Measurements from ENCODE around the gene HCLS1.

HCLS1 gene

DNA sequence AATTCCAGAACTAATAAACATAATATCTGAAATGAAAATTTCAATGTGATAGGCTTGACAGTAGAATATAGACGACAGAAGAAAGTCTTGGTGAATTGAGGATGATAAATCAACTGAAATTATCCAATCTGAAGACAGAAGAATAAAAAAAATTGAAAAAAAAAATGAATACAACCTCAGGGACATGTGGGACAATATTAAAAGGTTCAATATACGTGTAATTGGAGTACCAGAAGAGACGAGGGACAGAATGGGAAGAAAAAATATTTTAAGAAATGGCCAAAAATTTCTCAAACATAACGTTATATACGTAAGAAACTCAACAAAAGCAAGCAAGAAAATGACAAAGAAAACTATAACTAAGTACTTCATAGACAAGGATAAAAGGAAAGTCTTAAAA is 43.3 kb upstream of the HCLS1 start:
- H2BK12ac ChIP-seq (ENCODE audit: low read length) = no peak overlapping the region
- H4K8ac ChIP-seq (ENCODE audit: low read depth, low read length) = no peak overlapping the region
- H3K79me2 ChIP-seq (ENCODE audit: control insufficient read depth, insufficient read depth, low read length, poor library complexity) = no peaks in the 10 kb centered on the region
- H4K12ac ChIP-seq (ENCODE audit: low read depth, low read length) = no peak overlapping the region
- H2BK5ac ChIP-seq (ENCODE audit: low read depth, low read length, poor library complexity) = no peak overlapping the region
- H3K18ac ChIP-seq (ENCODE audit: low read length) = no peak overlapping the region
- no peak overlapping the region for H2AFZ ChIP-seq (ENCODE audit: insufficient read depth, low read length, poor library complexity)
- H2AK5ac ChIP-seq (ENCODE audit: low read length) = no peak overlapping the region
- H3K27me3 ChIP-seq (ENCODE audit: insufficient read depth, low read length) = no peaks in the 10 kb centered on the region
- H4K91ac ChIP-seq (ENCODE audit: low read depth, low read length) = no peak overlapping the region
- H3K23ac ChIP-seq (ENCODE audit: low read length) = no peak overlapping the region
- no peak overlapping the region for H3K4me2 ChIP-seq (ENCODE audit: low read length)
- H3K14ac ChIP-seq (ENCODE audit: low read length) = no peak overlapping the region
- DNase-seq = no peak
- no peak overlapping the region for H3K9ac ChIP-seq (ENCODE audit: low read length)
- no peak overlapping the region for H2BK120ac ChIP-seq (ENCODE audit: insufficient read depth, low read length, poor library complexity)
- no peaks in the 10 kb centered on the region for H3K79me1 ChIP-seq (ENCODE audit: low read length)
- H3K4me3 ChIP-seq (ENCODE audit: low read depth, low read length) = no peak overlapping the region
- no peak overlapping the region for H3K4ac ChIP-seq (ENCODE audit: low read depth, low read length)
- no peaks in the 10 kb centered on the region for H3K4me1 ChIP-seq (ENCODE audit: control insufficient read depth in 1 of 2, insufficient read depth in 2 of 2, low read length in 2 of 2)
- no peaks in the 10 kb centered on the region for H3K9me3 ChIP-seq (ENCODE audit: insufficient read depth, low read depth, low read length)
- peaks cover 6 to 7% of the 10 kb centered on the region in 2 experiments for H3K36me3 ChIP-seq (ENCODE audit: control insufficient read depth in 1 of 2, insufficient read depth in 2 of 2, low read length in 2 of 2)
- H3K27ac ChIP-seq (ENCODE audit: low read depth, low read length) = no peak overlapping the region
- no CpG with 5 or more reads among the region's 5 CpGs for WGBS (ENCODE audit: extremely low coverage, insufficient coverage, insufficient read length)

DNA sequence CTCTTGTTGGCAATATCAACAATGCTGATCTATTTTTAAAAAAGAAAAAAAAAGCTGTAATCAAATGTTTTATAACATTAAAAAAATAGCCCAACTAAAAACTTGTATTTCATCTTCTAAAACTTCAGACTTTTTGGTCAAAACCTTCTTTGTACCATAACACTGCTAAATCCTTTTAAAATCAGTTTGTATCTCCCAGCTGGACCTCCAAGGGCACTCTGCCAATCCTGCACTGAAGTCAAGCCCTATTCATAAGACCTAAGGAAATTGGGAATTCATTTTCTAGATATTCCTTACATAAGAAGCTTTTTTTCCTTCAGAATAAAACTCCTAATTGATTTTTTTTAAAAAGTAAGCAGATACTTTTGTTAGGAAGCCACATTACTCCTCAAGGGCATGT is 38.2 kb upstream of the HCLS1 start:
- H3K36me3 ChIP-seq (ENCODE audit: control insufficient read depth in 1 of 2, insufficient read depth in 2 of 2, low read length in 2 of 2) = peaks cover 2 to 15% of the 10 kb centered on the region in 2 experiments
- H3K9ac ChIP-seq (ENCODE audit: low read length) = no peak overlapping the region
- no peak overlapping the region for H3K14ac ChIP-seq (ENCODE audit: low read length)
- H3K4me2 ChIP-seq (ENCODE audit: low read length) = no peak overlapping the region
- no peak overlapping the region for H3K4me3 ChIP-seq (ENCODE audit: low read depth, low read length)
- no peaks in the 10 kb centered on the region for H3K27me3 ChIP-seq (ENCODE audit: insufficient read depth, low read length)
- H3K23ac ChIP-seq (ENCODE audit: low read length) = no peak overlapping the region
- no peaks in the 10 kb centered on the region for H3K79me2 ChIP-seq (ENCODE audit: control insufficient read depth, insufficient read depth, low read length, poor library complexity)
- H2BK12ac ChIP-seq (ENCODE audit: low read length) = no peak overlapping the region
- H2AFZ ChIP-seq (ENCODE audit: insufficient read depth, low read length, poor library complexity) = no peak overlapping the region
- no peak overlapping the region for H3K18ac ChIP-seq (ENCODE audit: low read length)
- no peak overlapping the region for H4K8ac ChIP-seq (ENCODE audit: low read depth, low read length)
- H3K79me1 ChIP-seq (ENCODE audit: low read length) = no peaks in the 10 kb centered on the region
- no peak overlapping the region for H3K4ac ChIP-seq (ENCODE audit: low read depth, low read length)
- H4K12ac ChIP-seq (ENCODE audit: low read depth, low read length) = no peak overlapping the region
- H3K9me3 ChIP-seq (ENCODE audit: insufficient read depth, low read depth, low read length) = no peaks in the 10 kb centered on the region
- no peak overlapping the region for H4K91ac ChIP-seq (ENCODE audit: low read depth, low read length)
- no peak overlapping the region for H2AK5ac ChIP-seq (ENCODE audit: low read length)
- no peak overlapping the region for H2BK120ac ChIP-seq (ENCODE audit: insufficient read depth, low read length, poor library complexity)
- H3K4me1 ChIP-seq (ENCODE audit: control insufficient read depth in 1 of 2, insufficient read depth in 2 of 2, low read length in 2 of 2) = no peaks in the 10 kb centered on the region
- no peak for DNase-seq
- H3K27ac ChIP-seq (ENCODE audit: low read depth, low read length) = no peak overlapping the region
- H2BK5ac ChIP-seq (ENCODE audit: low read depth, low read length, poor library complexity) = no peak overlapping the region

DNA sequence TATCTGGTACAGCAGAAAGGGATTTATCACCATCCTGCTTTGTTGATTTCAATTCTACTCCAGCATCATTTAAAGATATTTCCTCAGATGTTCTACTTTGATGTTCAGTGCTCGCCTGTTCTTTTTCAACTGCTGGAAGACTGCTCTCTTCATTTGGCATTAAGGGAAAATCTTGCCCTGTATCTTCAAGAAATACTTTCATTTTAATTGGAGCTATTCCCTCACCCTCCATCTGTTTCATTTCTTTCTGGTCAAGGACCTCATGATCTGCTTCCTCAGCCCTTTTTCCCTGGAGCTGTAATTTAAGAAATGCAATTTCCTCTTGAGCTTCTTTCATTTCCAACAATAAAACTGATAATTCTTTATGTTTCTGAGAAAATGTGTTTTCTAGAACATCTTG is 37.8 kb upstream of the HCLS1 start:
- H3K4me1 ChIP-seq (ENCODE audit: control insufficient read depth in 1 of 2, insufficient read depth in 2 of 2, low read length in 2 of 2) = no peaks in the 10 kb centered on the region
- no peak overlapping the region for H2AFZ ChIP-seq (ENCODE audit: insufficient read depth, low read length, poor library complexity)
- H3K18ac ChIP-seq (ENCODE audit: low read length) = no peak overlapping the region
- H2BK120ac ChIP-seq (ENCODE audit: insufficient read depth, low read length, poor library complexity) = no peak overlapping the region
- no peak overlapping the region for H3K4me2 ChIP-seq (ENCODE audit: low read length)
- H2AK5ac ChIP-seq (ENCODE audit: low read length) = no peak overlapping the region
- H3K79me1 ChIP-seq (ENCODE audit: low read length) = no peaks in the 10 kb centered on the region
- no peaks in the 10 kb centered on the region for H3K27me3 ChIP-seq (ENCODE audit: insufficient read depth, low read length)
- no peak overlapping the region for H4K91ac ChIP-seq (ENCODE audit: low read depth, low read length)
- H3K14ac ChIP-seq (ENCODE audit: low read length) = no peak overlapping the region
- no peaks in the 10 kb centered on the region for H3K9me3 ChIP-seq (ENCODE audit: insufficient read depth, low read depth, low read length)
- H3K23ac ChIP-seq (ENCODE audit: low read length) = no peak overlapping the region
- no peak overlapping the region for H3K9ac ChIP-seq (ENCODE audit: low read length)
- no CpG with 5 or more reads among the region's 1 CpG for WGBS (ENCODE audit: extremely low coverage, insufficient coverage, insufficient read length)
- peaks cover 2 to 17% of the 10 kb centered on the region in 2 experiments for H3K36me3 ChIP-seq (ENCODE audit: control insufficient read depth in 1 of 2, insufficient read depth in 2 of 2, low read length in 2 of 2)
- DNase-seq = no peak
- H4K8ac ChIP-seq (ENCODE audit: low read depth, low read length) = no peak overlapping the region
- H2BK5ac ChIP-seq (ENCODE audit: low read depth, low read length, poor library complexity) = no peak overlapping the region
- no peaks in the 10 kb centered on the region for H3K79me2 ChIP-seq (ENCODE audit: control insufficient read depth, insufficient read depth, low read length, poor library complexity)
- H2BK12ac ChIP-seq (ENCODE audit: low read length) = no peak overlapping the region
- H3K27ac ChIP-seq (ENCODE audit: low read depth, low read length) = no peak overlapping the region
- H4K12ac ChIP-seq (ENCODE audit: low read depth, low read length) = no peak overlapping the region
- H3K4me3 ChIP-seq (ENCODE audit: low read depth, low read length) = no peak overlapping the region
- no peak overlapping the region for H3K4ac ChIP-seq (ENCODE audit: low read depth, low read length)

DNA sequence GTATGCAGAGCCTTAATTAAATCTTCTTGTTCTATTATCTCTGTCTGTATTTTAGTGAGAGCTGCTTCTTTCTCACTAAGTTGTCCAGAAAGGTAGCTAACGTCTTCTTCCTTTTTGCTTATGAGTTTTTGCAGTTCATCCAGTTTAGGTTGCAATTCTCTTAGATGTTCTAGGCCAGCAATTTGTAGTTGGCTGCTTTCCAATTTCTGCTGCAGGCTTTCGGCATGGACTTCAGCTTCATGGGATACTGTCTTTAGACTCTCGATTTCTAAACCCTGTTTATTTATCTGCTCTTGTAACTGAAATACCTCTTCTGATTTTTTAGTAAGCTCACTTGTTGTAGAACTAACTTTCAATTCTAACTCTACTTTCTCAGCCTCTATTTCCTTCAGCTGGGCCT is 35.5 kb upstream of the HCLS1 start:
- no peak for DNase-seq

More for the DNA sequence above, 35.5 kb upstream of the HCLS1 start:
- no peaks in the 10 kb centered on the region for H3K4me1 ChIP-seq (ENCODE audit: control insufficient read depth in 1 of 2, insufficient read depth in 2 of 2, low read length in 2 of 2)
- no peak overlapping the region for H2BK5ac ChIP-seq (ENCODE audit: low read depth, low read length, poor library complexity)
- H3K23ac ChIP-seq (ENCODE audit: low read length) = no peak overlapping the region
- H3K9ac ChIP-seq (ENCODE audit: low read length) = no peak overlapping the region
- H2AK5ac ChIP-seq (ENCODE audit: low read length) = no peak overlapping the region
- H3K14ac ChIP-seq (ENCODE audit: low read length) = no peak overlapping the region
- no peak overlapping the region for H3K18ac ChIP-seq (ENCODE audit: low read length)
- no peak overlapping the region for H3K4me2 ChIP-seq (ENCODE audit: low read length)
- H3K27ac ChIP-seq (ENCODE audit: low read depth, low read length) = no peak overlapping the region
- H3K9me3 ChIP-seq (ENCODE audit: insufficient read depth, low read depth, low read length) = no peaks in the 10 kb centered on the region
- no peaks in the 10 kb centered on the region for H3K79me2 ChIP-seq (ENCODE audit: control insufficient read depth, insufficient read depth, low read length, poor library complexity)
- no peak overlapping the region for H4K12ac ChIP-seq (ENCODE audit: low read depth, low read length)
- no peak overlapping the region for H3K4ac ChIP-seq (ENCODE audit: low read depth, low read length)
- no peak overlapping the region for H3K4me3 ChIP-seq (ENCODE audit: low read depth, low read length)
- no peak overlapping the region for H4K91ac ChIP-seq (ENCODE audit: low read depth, low read length)
- no CpG with 5 or more reads among the region's 3 CpGs for WGBS (ENCODE audit: extremely low coverage, insufficient coverage, insufficient read length)
- H3K27me3 ChIP-seq (ENCODE audit: insufficient read depth, low read length) = no peaks in the 10 kb centered on the region
- no peak overlapping the region for H2BK12ac ChIP-seq (ENCODE audit: low read length)
- no peak overlapping the region for H2AFZ ChIP-seq (ENCODE audit: insufficient read depth, low read length, poor library complexity)
- H4K8ac ChIP-seq (ENCODE audit: low read depth, low read length) = no peak overlapping the region
- H2BK120ac ChIP-seq (ENCODE audit: insufficient read depth, low read length, poor library complexity) = no peak overlapping the region
- H3K36me3 ChIP-seq (ENCODE audit: control insufficient read depth in 1 of 2, insufficient read depth in 2 of 2, low read length in 2 of 2) = peaks cover 4 to 25% of the 10 kb centered on the region in 2 experiments
- H3K79me1 ChIP-seq (ENCODE audit: low read length) = no peaks in the 10 kb centered on the region

Data from trophoblast cell (in vitro differentiated cells and primary cell).